ENCODE measurements around the gene MON1B.
"Not testable (repeated sequence)": the region's sequence is repeated elsewhere in the genome, so short reads cannot be mapped to it uniquely, and the experiment has no call there.

The MON1B gene

GRCh38 chr16:77190478-77191258, at the start of gene MON1B:
MON1B (plus strand) TSS chr16:77191190; CDS start chr16:77191486, 296 bp downstream.
- DNase-seq, result peak; percentile 99

- no peak for DNase-seq
Measured at GRCh38 chr16:77143364-77143763, 47.6 kb upstream of the MON1B start.

- no peak for DNase-seq
Measured at GRCh38 chr16:77148121-77148520, 42.9 kb upstream of the MON1B start.

GRCh38 chr16:77157346-77158058, 33.5 kb upstream of the MON1B start:
- no peak for DNase-seq

- DNase-seq, result no peak
Measured at GRCh38 chr16:77158293-77158692, 32.7 kb upstream of the MON1B start.

- no peak for DNase-seq
Measured at GRCh38 chr16:77165006-77165405, 26.0 kb upstream of the MON1B start.

- DNase-seq, result not testable (repeated sequence)
Measured at GRCh38 chr16:77165536-77166236, 25.3 kb upstream of the MON1B start.

- DNase-seq, result no peak
Measured at GRCh38 chr16:77166726-77167125, 24.3 kb upstream of the MON1B start.

- DNase-seq, result no peak
Measured at GRCh38 chr16:77168901-77169300, 22.1 kb upstream of the MON1B start.

GRCh38 chr16:77169650-77170236, 21.2 kb upstream of the MON1B start:
- peak; percentile 25 for DNase-seq

- DNase-seq, result no peak
Measured at GRCh38 chr16:77170805-77171204, 20.2 kb upstream of the MON1B start.

GRCh38 chr16:77171745-77172635, 19.0 kb upstream of the MON1B start:
- peak; percentile 58 for DNase-seq

- no peak for DNase-seq
Measured at GRCh38 chr16:77172951-77173350, 18.0 kb upstream of the MON1B start.

GRCh38 chr16:77183137-77183536, 7.9 kb upstream of the MON1B start:
- DNase-seq, result no peak

GRCh38 chr16:77186298-77186697, 4.7 kb upstream of the MON1B start:
- not testable (repeated sequence) for DNase-seq

- no peak for DNase-seq
Measured at GRCh38 chr16:77190190-77190477, 856 bp upstream of the MON1B start.

GRCh38 chr16:77191259-77191969, 424 bp downstream of the MON1B start:
- DNase-seq, result no peak

GRCh38 chr16:77193377-77193776, 2.4 kb downstream of the MON1B start:
- DNase-seq, result no peak

- DNase-seq, result no peak
Measured at GRCh38 chr16:77194295-77195231, 3.6 kb downstream of the MON1B start.

- no peak for DNase-seq
Measured at GRCh38 chr16:77195411-77195810, 4.4 kb downstream of the MON1B start.

- no peak for DNase-seq
Measured at GRCh38 chr16:77197747-77198146, 6.8 kb downstream of the MON1B start.

Measured in SHP77 treated with DMSO at 0.1 percent for 48 hours (cell line).